GM18499 (cell line): ENCODE results near the gene MPST.

Source experiments
- ATAC-seq: cut with Tn5 transposase; IDR thresholded peaks from one replicate; pipeline ENCODE4 v1.9.1; 2021; ENCODE audit warnings: moderate number of reproducible peaks; ENCODE audit not compliant: insufficient read depth, unreplicated experiment

The MPST gene

DNA sequence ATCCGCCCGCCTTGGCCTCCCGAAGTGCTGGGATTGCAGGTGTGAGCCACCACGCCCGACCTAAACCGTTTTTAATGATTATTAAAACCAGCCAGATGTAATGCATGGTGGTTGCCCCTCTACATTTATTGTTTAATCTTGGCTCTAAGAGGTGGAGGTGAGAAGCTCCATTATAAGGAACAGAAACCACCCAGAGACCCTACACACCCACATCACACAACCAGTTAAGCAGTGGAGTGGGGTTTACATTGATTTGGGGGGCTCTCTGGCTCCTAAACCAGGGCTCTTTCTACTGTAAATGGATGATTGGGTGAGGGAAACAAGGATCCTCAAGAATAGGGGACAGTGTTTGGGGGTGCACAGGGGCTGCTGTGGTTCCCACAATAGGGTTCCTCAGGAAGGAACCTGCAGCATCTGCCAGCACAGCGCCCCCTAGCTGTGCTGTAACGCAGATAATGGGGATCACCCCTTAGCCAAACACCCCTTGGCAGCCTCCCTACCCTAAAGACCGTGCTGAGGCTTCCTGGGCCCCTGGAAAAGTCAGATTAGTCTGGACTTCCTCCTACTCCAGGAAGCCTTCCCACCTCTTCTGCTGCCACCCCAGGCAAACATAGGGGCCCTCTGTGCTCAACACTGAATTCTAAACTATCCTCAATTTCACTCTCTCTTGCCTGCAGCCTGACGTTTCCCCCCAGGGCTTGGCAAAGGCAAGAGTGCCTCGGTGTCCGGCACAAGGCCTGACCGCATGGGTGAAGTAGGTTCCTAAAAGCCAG is 2.4 kb downstream of the MPST start:
- ATAC-seq = no peak

DNA sequence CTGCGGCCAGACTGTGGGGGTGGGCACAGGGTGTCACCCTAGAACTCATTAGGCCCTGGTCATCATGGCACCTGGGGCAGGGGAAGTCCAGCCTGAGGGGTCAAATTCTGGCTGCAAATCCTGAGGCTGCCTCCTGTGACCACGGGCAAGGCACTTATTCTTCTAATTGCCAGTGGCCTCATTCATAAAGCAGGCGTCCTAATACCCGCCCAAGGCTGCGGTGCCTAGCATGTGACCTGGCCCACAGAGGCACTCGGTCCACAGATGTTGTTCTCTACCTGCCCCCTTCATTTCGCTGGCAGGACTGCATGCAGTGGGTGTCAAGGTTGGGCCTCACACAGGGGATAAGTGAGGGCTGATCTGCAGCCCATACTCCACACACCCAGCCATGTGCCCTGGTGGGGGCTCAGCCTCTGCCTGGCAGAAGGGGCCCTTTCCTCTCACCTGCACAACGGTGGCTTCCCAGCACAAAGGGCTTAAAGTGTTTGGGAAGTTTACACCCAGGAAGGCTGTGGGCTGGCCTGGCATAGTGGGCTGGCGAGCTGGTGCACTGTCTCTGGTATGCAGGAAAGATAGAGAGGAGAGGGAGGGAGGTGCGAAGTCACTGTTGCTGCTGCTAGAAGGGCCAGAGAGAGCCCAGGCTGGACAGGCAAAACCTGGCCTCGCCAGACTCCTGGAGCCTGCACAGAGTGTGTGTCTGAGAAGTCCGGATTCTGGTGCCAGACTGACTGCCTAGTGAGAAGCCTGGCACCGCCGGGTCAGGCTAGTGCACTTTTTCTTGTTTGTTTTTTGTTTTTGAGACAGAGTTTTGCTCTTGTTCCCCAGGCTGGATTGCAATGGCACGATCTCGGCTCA is 3.2 kb downstream of the MPST start:
- no peak for ATAC-seq

DNA sequence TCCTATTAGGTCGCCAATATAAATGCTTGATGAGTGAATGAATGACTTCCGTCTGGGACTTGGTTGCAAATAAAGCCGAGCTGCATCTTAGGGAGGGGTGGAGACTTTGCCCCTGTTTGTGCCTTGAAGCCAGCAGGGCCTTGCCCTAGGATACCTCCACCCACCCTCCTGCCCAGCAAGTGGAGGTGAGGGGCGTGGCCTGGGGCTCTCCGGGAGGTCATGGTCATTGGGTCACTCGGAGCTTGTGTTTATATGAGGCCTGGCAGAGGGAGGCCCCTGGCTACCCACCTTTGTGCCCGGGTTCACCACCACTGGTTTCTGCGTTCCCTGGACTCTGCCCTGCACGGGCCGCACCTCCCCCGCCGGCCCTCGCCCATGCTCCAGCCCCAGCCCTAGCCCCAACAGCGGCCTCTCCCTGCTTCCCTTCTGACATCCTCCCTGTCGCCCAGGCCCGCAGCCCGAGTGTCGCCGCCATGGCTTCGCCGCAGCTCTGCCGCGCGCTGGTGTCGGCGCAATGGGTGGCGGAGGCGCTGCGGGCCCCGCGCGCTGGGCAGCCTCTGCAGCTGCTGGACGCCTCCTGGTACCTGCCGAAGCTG is 4.3 kb downstream of the MPST start:
- no peak for ATAC-seq

DNA sequence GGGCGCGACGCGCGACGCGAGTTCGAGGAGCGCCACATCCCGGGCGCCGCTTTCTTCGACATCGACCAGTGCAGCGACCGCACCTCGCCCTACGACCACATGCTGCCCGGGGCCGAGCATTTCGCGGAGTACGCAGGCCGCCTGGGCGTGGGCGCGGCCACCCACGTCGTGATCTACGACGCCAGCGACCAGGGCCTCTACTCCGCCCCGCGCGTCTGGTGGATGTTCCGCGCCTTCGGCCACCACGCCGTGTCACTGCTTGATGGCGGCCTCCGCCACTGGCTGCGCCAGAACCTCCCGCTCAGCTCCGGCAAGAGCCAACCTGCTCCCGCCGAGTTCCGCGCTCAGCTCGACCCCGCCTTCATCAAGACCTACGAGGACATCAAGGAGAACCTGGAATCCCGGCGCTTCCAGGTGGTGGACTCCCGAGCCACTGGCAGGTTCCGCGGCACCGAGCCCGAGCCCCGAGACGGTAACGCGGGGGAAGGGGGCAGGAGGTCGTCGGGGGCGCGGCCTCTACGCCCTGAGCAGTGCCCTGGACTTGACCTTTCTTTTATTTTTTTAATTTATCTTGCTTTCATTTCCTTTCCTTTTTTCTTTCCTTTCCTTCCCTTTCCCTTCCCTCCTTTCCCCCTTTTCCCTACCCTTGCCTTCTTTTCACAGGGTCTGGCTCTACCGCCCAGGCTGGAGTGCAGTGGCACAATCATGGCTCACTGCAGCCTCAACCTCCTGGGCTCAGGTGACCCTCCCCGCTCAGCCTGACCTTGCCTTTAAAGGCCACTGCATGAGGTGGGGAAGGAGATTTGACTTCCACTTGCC is 5.0 kb downstream of the MPST start:
- no peak for ATAC-seq

GRCh38 chr22:37025500-37026070 is 6.0 kb downstream of the MPST start:
- no peak for ATAC-seq

DNA sequence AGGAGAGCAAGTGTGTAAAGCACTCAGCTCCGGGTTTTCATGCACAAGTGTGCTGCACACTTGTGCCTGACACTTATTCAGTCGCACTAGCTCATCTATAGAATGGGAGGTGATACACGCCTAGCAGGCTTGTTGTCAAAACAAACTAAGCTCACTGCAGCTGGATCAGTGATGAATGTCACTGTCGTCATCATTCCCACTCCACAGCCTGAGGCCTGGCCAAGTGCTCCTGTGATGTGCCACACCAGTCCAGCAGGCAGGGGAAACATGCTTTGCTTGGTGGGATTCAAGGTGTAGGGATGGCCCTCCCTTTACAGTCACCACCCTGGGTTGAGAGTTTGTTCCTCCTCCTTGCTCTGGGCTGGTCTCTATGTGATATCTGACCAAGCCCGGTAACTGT is 6.8 kb downstream of the MPST start:
- no peak for ATAC-seq

- ATAC-seq = no peak
Measured at GRCh38 chr22:37027556-37027955, 8.0 kb downstream of the MPST start.

GRCh38 chr22:37028692-37029674 is 9.4 kb downstream of the MPST start:
- ATAC-seq = no peak

GRCh38 chr22:37030560-37031281 is 11.2 kb downstream of the MPST start:
- ATAC-seq = no peak

GRCh38 chr22:37032134-37032534 is 12.6 kb downstream of the MPST start:
- no peak for ATAC-seq

DNA sequence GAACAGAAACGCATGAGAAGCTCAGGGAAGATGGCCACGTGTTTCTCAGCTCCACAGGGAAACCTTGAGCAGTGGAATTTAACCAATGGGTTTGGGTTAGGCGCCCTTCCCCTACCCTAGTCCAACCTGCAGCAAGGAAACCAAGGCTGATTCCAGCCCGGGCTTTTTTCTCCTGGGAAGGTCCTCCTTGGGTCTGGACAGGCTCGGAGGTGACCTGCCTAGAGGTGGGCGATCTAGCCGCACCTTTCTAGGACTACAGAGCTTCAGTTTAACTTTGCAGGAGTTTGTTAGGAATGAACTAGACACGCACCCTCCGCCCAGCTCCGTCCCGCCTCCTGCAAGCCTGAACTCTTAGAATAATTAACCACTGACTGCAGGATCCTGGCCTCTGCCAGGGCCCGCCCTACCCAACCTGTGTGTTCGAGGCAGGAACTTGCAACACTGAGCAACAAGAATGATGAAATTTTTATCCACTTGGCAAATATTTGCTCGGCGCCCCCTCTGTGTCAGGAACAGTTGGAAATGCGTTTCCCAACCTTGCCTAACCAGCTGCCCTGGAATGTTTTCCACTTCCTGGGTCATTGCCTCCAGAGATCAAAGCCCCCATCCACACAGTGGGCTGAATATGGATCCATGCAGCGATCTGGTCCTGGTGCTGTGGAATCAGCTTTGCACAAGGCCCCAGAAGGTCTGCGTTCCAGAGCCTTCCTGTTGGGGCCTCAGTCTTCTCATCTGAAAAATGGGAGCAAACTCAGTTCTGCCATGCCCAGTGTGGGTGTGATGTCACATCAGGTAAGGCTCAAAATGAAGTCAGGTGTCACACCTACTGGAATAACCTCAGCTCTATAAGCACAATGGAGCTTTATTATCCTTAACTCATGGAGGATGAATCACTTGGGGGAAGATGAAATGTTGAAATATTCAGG is 13.3 kb downstream of the MPST start:
- ATAC-seq = no peak

DNA sequence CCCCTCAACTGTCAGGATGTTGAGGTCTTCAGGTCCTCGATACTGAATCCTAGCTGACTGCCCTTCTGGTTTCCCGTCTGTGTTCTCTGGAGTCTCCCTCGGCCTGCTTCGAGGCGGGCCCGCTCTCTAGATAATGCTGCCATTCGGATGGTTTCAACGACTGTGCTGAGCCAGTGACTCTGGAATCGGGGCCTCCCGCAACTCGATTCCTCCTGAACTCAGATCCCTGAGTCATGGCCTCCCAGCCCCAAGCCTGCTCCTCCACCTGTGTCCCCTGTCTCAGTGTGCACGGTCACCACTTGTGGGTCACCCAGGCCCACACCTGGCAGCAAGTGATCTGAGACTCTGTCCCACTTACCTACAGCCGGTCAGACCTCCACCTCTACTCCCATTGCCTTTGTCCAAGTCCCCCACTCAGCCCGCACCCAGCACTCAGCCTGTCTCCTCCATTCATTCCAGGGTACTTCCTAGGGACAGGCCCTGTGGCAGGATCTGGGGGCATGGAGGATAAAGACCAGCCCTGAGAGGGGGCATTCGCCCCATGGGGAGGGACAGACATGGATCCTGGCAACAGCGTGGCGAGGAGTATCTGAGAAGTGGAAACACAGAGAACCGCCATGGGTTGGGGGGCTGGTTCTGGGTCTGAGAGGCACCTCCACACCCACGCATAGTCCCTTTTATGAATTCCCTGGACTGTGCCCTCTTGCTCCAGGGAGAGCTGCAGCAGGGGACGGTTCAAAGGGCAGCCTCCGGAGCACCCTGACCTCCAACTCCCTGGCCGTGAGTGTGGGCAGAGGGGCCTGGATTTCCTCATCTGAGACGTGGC is 14.3 kb downstream of the MPST start:
- ATAC-seq = no peak

DNA sequence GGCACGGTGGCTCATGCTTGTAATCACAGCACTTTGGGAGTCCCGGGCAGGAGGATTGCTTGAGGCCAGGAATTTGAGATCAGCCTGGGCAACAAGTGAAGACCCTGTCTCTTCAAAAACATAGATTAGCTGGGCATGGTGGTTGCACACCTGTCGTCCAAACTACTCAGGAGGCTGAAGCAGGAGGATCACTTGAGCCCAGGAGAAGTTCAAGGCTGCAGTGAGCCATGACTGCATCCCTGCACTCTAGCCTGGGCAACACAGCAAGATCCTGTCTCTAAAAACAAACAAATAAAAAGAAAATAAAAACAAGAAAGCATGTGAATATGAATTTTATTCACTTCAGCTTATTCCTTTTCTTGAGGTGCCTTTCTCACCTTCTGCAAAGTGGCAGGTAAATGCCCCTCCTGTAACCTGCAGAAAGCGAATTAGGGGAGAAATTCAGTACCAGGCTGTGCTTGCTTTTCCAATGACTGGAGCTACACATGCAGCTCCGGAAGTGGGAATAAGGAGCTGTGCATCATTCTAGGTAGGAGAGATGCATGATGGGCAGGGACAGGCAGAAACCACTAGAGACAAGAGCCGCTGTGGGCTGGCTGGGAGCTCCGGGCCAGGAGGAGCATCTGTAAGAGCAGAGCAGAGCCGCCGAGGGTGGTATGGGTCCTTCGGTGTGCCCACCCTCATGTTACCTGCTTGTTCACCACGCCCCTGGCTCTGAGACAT is 17.3 kb downstream of the MPST start:
- ATAC-seq = no peak

DNA sequence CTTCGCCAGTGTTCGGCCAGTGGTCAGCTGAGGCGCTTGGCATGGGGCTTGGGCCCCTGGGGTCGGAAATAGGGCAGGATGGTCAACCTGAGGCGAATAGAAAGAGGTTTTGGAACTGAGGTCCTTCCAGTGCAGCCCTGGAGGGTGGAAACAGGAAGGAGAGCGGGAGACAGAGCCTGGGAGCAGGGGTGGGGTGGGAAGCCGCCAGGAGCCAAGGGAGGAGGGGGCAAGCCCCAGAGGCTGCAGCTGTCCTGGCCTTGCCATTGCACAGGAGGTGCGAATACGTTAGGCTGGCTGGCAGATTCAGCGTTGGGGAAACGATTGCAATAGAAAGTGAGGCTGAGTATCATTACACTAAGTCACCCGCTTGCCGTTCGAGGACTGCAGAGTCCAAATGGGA is 18.1 kb downstream of the MPST start:
- ATAC-seq = no peak

GRCh38 chr22:37039466-37039865 is 19.9 kb downstream of the MPST start:
- no peak for ATAC-seq
